Small intestine (tissue), 16 donors: ENCODE data around the gene CERS5. TPM values are rescaled to one million over a fixed set of nuclear protein-coding genes. Genes with fewer than 3 reads are reported as not detected.
A peak's percentile ranks its signal among the peaks of the same experiment; 100 is the strongest.

Experiments
- DNase-seq, 2 donors: peaks; one replicate each; pipeline versions ENCODE4 v3.0.0 to v3.0.0-alpha.2; 2013
- FAIRE-seq: peaks from 2 replicates; lab custom pipeline; 2012; peaks lifted over from hg19 to GRCh38; lab: Jason Lieb, UNC
- H3K27ac ChIP-seq, 3 donors: one replicate each; pipeline ENCODE4 v1.5.1; 2013; ENCODE audit warnings: low read length in 2 of 3, mild to moderate bottlenecking in 2 of 3, control low read depth in 1 of 3, inconsistent platforms in 1 of 3, low read depth in 1 of 3, moderate library complexity in 1 of 3
- H3K27me3 ChIP-seq, 3 donors: one replicate each; pipeline ENCODE4 v1.6.1; 2013; ENCODE audit warnings: low read length in 3 of 3, inconsistent platforms in 1 of 3; ENCODE audit not compliant: control insufficient read depth in 3 of 3, insufficient read depth in 3 of 3
- H3K36me3 ChIP-seq, 3 donors: one replicate each; pipeline ENCODE4 v1.6.1; 2013; ENCODE audit warnings: low read length in 3 of 3, inconsistent platforms in 1 of 3, low read depth in 1 of 3, mild to moderate bottlenecking in 1 of 3, moderate library complexity in 1 of 3; ENCODE audit not compliant: control insufficient read depth in 3 of 3, insufficient read depth in 2 of 3
- H3K4me1 ChIP-seq, 3 donors: one replicate each; pipeline ENCODE4 v1.6.1; 2013; ENCODE audit warnings: low read length in 2 of 3, inconsistent platforms in 1 of 3, low read depth in 1 of 3, mild to moderate bottlenecking in 1 of 3, moderate library complexity in 1 of 3; ENCODE audit not compliant: control insufficient read depth in 3 of 3, insufficient read depth in 2 of 3
- H3K4me3 ChIP-seq, 3 donors: one replicate each; pipeline ENCODE4 v1.5.1; 2013; ENCODE audit warnings: low read length in 3 of 3, control low read depth in 1 of 3, inconsistent platforms in 1 of 3, low read depth in 1 of 3, mild to moderate bottlenecking in 1 of 3, moderate library complexity in 1 of 3
- H3K9me3 ChIP-seq, 2 donors: one replicate each; pipeline ENCODE4 v1.6.1; 2013; ENCODE audit warnings: low read depth in 1 of 2, low read length in 1 of 2; ENCODE audit not compliant: control insufficient read depth in 2 of 2, insufficient read depth in 1 of 2
- WGBS, 3 donors: extraction: QIAGEN DNeasy Blood & Tissue Kit; methylation state at CpG; one replicate each; pipeline ENCODE4 v1.1.7; 2013; 5-methylcytosine and 5-hydroxymethylcytosine counted together
- long read RNA-seq, 10 donors: transcript quantifications; one replicate each; lab custom pipeline, GENCODE V29; 2026
- polyA plus RNA-seq, 4 donors: library from polyadenylated mRNA; stranded (reverse) in 3 of 4; unstranded in 1 of 4; fragments of 200-250 nt in 3 of 4; fragments of 120-200 nt in 1 of 4; gene quantifications; one replicate each; pipeline versions ENCODE4 v1.2.1 to v1.2.3, GENCODE V29; 2013
- donor health status: healthy with polysubstance abuse.
- donor health status: control.
- donor health status: control.
- donor health status: Bipolar disorder and iron deficiency.
- donor health status: healthy.

The CERS5 gene, protein sequence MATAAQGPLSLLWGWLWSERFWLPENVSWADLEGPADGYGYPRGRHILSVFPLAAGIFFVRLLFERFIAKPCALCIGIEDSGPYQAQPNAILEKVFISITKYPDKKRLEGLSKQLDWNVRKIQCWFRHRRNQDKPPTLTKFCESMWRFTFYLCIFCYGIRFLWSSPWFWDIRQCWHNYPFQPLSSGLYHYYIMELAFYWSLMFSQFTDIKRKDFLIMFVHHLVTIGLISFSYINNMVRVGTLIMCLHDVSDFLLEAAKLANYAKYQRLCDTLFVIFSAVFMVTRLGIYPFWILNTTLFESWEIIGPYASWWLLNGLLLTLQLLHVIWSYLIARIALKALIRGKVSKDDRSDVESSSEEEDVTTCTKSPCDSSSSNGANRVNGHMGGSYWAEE
- polyA plus RNA-seq, result 10 to 100 TPM; 10.1 to 29.2 (median 18.9) TPM
- long read RNA-seq, donor 1, transcript CERS5-201 (10 exons, 2,051 nt), result major isoform, 10 of 12 reads
- long read RNA-seq, donor 1, partial matches to known transcripts, result 0 of 12 reads
- long read RNA-seq, donor 1, other reads (novel, unspliced or antisense), result 0 of 12 reads
- long read RNA-seq, donor 2, partial matches to known transcripts, result 0 of 2 reads
- long read RNA-seq, donor 2, other reads (novel, unspliced or antisense), result 0 of 2 reads
- long read RNA-seq, donor 3, partial matches to known transcripts, result 5 of 7 reads
- long read RNA-seq, donor 3, other reads (novel, unspliced or antisense), result 0 of 7 reads
- long read RNA-seq, donor 4, result 0 reads
- long read RNA-seq, donor 5, result 0 reads
- long read RNA-seq, donor 6, transcript CERS5-201 (10 exons, 2,051 nt), result major isoform, 5 of 5 reads
- long read RNA-seq, donor 6, partial matches to known transcripts, result 0 of 5 reads
- long read RNA-seq, donor 6, other reads (novel, unspliced or antisense), result 0 of 5 reads
- long read RNA-seq, donor 7, result 0 reads
- long read RNA-seq, donor 8, result 0 reads
- long read RNA-seq, donor 9, result 0 reads
- long read RNA-seq, donor 10, transcript CERS5-201 (10 exons, 2,051 nt), result major isoform, 9 of 11 reads
- long read RNA-seq, donor 10, partial matches to known transcripts, result 0 of 11 reads
- long read RNA-seq, donor 10, other reads (novel, unspliced or antisense), result 0 of 11 reads

GRCh38 chr12:50167049-50167828 lies at the start of gene CERS5:
Gene CERS5 (minus strand): TSS chr12:50167369. CDS start chr12:50167297, 72 bp downstream.
- peaks cover 0 to 4% of the 10 kb centered on the region in 2 donors for H3K9me3 ChIP-seq
- peak within 1 kb of the TSS; percentile 86 to 98 (median 95) for H3K4me3 ChIP-seq
- H3K36me3 ChIP-seq, result peaks cover 0 to 4% (median 0%) of the 10 kb centered on the region in 3 donors
- H3K27me3 ChIP-seq, result no peaks in the 10 kb centered on the region
- 1 to 2% (median 1%) methylated on average over 38 to 70 of the region's 70 CpGs for WGBS, 3 donors
- H3K27ac ChIP-seq, result peak within 1 kb of the TSS; percentile 68 to 95 (median 93)
- DNase-seq, result peak; percentile 99
- H3K4me1 ChIP-seq, result peaks cover 3 to 7% (median 4%) of the 10 kb centered on the region in 3 donors
- FAIRE-seq, result no peak

DNA sequence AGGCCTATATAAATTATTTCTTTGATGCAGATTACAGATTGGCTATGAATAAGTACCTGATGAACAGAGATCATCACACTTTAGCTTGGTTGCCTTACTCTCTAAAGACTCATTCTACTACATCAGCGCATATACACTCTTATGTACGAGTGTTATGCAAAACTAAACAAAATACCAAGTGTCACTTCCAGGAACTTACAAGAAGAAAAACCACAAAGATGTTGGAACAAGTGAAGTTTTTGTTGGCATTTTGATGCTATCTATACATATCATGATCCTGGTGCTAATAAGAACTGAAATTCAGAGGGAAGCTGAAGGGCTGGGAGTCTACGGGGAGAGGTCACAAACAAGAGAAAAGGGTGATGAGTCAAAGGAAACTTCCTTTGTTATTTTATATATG lies 47.9 kb upstream of the CERS5 start:
- Histone ChIP-seq H3K27ac (no peak overlapping the region), H3K4me1 (no peaks in the 10 kb centered on the region), H3K9me3 (no peaks in the 10 kb centered on the region), H3K4me3 (no peak overlapping the region), H3K27me3 (no peaks in the 10 kb centered on the region), H3K36me3 (peaks cover 0 to 56% (median 7%) of the 10 kb centered on the region in 3 donors)
- FAIRE-seq (no peak), DNase-seq (no peak)
- 76 to 94% (median 91%) methylated on average over 3 of the region's 3 CpGs for WGBS, 3 donors

- no peaks in the 10 kb centered on the region for H3K4me1 ChIP-seq
- H3K9me3 ChIP-seq, result no peaks in the 10 kb centered on the region
- no peaks in the 10 kb centered on the region for H3K27me3 ChIP-seq
- no peak overlapping the region for H3K4me3 ChIP-seq
- WGBS, 3 donors, result 11 to 26% (median 25%) methylated on average over 1 of the region's 1 CpG
- H3K27ac ChIP-seq, result no peak overlapping the region
- peaks cover 0 to 58% (median 7%) of the 10 kb centered on the region in 3 donors for H3K36me3 ChIP-seq
- DNase-seq (no peak), FAIRE-seq (no peak)
These were observed 46.8 kb upstream of the CERS5 start for GRCh38 chr12:50214018-50214417.

DNA sequence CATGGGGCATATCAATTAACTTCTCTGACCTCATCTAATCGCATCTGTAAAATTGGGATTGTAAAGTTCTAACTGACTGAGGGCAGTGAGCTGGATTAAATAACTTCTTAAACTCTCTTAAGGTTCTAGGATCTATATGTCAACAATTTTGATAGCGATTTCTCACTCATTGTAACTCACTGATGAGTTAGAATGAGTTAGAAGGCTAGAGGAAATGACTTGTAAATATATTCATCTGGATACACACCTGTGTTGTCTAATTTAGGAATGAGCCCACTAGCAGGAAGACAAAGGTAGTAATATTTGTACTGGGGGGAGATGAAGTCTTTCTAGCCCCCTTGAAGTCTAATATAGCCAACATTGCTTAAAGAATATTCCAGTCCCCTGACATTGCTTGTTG lies 46.3 kb upstream of the CERS5 start:
- no peaks in the 10 kb centered on the region for H3K27me3 ChIP-seq
- H3K9me3 ChIP-seq, result no peaks in the 10 kb centered on the region
- no peak overlapping the region for H3K4me3 ChIP-seq
- WGBS, 3 donors, result 91 to 95% (median 92%) methylated on average over 2 of the region's 2 CpGs
- no peaks in the 10 kb centered on the region for H3K4me1 ChIP-seq
- no peak for DNase-seq
- peaks cover 0 to 60% (median 7%) of the 10 kb centered on the region in 3 donors for H3K36me3 ChIP-seq
- no peak overlapping the region for H3K27ac ChIP-seq
- FAIRE-seq, result no peak

GRCh38 chr12:50212071-50212467 lies 44.9 kb upstream of the CERS5 start:
- H3K27ac ChIP-seq, result peak overlapping the region in 2 of 3 donors; percentile 34 to 65
- no peak for FAIRE-seq

DNA sequence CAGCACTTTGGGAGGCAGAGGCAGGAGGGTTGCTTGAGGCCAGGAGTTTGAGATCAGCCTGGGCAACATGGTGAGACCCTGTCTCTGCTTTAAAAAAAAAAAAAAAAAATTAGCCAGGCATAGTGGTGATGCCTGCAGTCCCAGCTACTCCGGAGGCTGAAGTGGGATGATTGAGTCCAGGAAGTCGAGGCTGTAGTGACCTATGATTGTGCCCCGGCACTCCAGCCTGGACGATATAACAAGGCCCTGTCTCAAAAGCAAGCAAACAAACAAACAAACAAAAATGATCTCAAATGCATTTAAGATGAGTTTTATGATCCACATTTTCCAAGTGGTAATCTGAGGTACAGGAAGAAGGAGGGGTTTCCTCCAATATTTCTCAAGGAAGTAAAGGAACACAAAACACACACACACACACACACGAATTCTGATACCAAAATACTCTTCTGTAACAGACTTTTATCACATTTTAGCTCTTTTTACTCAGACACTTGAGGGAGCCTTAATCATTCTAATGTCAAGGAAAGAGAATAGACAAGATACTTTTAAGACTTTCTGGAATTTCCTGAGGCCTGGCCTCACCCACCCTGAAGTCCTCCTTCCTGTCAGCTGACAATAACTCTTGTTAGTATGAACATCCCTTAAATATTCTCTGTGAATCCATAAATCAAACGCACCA lies 44.4 kb upstream of the CERS5 start:
- FAIRE-seq (no peak), DNase-seq (no peak)
- WGBS, 3 donors, result 58 to 86% (median 78%) methylated on average over 6 of the region's 6 CpGs
- Histone ChIP-seq H3K4me1 (no peaks in the 10 kb centered on the region), H3K27me3 (no peaks in the 10 kb centered on the region), H3K4me3 (no peak overlapping the region), H3K36me3 (peaks cover 0 to 57% (median 2%) of the 10 kb centered on the region in 3 donors), H3K27ac (peak overlapping the region in 2 of 3 donors; percentile 3 to 65), H3K9me3 (no peaks in the 10 kb centered on the region)

More at GRCh38 chr12:50212071-50212467, 44.9 kb upstream of the CERS5 start:
- H3K4me3 ChIP-seq, result no peak overlapping the region
- H3K36me3 ChIP-seq, result peaks cover 0 to 55% (median 2%) of the 10 kb centered on the region in 3 donors
- WGBS, 3 donors, result 68 to 87% (median 69%) methylated on average over 2 of the region's 2 CpGs
- no peaks in the 10 kb centered on the region for H3K27me3 ChIP-seq
- H3K4me1 ChIP-seq, result no peaks in the 10 kb centered on the region
- H3K9me3 ChIP-seq, result no peaks in the 10 kb centered on the region
- DNase-seq, result no peak

DNA sequence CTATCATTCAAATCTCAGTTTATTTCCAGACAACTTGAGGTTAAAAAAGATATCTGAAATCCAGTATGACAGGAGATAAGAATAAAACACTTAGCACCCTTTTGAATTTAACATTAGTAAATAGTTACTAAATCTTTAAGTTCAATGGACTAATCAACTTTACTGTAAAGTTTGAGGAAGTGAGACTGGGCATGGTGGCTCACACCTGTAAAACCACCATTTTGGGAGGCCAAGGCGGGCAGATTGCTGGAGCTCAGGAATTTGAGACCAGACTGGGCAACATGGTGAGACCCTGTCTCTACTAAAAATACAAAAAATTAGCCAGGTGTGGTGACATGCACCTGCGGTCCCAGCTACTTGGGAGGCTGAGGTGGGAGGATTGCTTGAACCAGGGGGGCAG lies 40.3 kb upstream of the CERS5 start:
- H3K27ac ChIP-seq, result no peak overlapping the region
- no peak overlapping the region for H3K4me3 ChIP-seq
- WGBS, 3 donors, result 95 to 100% (median 96%) methylated on average over 2 of the region's 2 CpGs
- H3K4me1 ChIP-seq, result peaks cover 0 to 3% (median 0%) of the 10 kb centered on the region in 3 donors
- peaks cover 8 to 64% (median 12%) of the 10 kb centered on the region in 3 donors for H3K36me3 ChIP-seq
- DNase-seq (no peak), FAIRE-seq (no peak)
- no peaks in the 10 kb centered on the region for H3K27me3 ChIP-seq
- no peaks in the 10 kb centered on the region for H3K9me3 ChIP-seq
